ENCODE data around the gene FAM131B. TPM values are rescaled to one million over a fixed set of nuclear protein-coding genes. Genes with fewer than 3 reads are reported as not detected.

Gene FAM131B
- total and polyA plus RNA-seq, 11 donors, result 0.15 to 0.79 (median 0.40) TPM

DNA sequence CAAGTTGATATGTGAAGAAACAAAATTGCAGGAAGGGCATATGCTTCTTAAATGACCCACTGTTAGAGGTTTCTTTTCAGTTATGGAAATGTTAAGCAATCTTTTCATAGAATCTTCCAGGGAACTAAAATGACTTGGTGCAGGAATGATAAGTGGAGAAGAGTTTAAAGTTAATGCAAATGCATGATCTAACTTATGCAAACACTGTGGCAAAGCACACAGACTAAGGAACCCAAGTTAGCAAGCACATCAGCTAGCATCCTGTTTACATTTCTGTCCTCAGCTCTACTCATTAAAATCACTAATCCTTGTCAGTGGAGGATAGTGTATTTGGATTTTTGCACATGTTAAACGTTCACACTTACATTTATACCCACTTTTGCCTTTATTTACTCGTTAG is 37.3 kb downstream of the FAM131B start:
- ATAC-seq (no peak), DNase-seq (no peak)
- Histone ChIP-seq H3K27me3 (no peaks in the 10 kb centered on the region), H3K9me3 (no peaks in the 10 kb centered on the region), H3K4me3 (no peak overlapping the region), H3K4me1 (peaks cover 0 to 17% (median 0%) of the 10 kb centered on the region in 12 donors), H3K36me3 (no peaks in the 10 kb centered on the region), H3K27ac (no peak overlapping the region)
- TF ChIP-seq, protein P1, sequence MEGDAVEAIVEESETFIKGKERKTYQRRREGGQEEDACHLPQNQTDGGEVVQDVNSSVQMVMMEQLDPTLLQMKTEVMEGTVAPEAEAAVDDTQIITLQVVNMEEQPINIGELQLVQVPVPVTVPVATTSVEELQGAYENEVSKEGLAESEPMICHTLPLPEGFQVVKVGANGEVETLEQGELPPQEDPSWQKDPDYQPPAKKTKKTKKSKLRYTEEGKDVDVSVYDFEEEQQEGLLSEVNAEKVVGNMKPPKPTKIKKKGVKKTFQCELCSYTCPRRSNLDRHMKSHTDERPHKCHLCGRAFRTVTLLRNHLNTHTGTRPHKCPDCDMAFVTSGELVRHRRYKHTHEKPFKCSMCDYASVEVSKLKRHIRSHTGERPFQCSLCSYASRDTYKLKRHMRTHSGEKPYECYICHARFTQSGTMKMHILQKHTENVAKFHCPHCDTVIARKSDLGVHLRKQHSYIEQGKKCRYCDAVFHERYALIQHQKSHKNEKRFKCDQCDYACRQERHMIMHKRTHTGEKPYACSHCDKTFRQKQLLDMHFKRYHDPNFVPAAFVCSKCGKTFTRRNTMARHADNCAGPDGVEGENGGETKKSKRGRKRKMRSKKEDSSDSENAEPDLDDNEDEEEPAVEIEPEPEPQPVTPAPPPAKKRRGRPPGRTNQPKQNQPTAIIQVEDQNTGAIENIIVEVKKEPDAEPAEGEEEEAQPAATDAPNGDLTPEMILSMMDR (IDR thresholded peaks at IDR 0.05), result no peak
- TF ChIP-seq POLR2A (IDR thresholded peaks at IDR 0.05), result no peak
- intact Hi-C loops (cut with DNase I), result loop anchor here in 2 of 10 donors (10.0 kb wide), 2 partner anchors 90 to 610 kb away; no protein-coding TSS in a partner anchor
- 62 to 73% (median 66%) methylated on average over 2 of the region's 2 CpGs for WGBS, 4 donors

DNA sequence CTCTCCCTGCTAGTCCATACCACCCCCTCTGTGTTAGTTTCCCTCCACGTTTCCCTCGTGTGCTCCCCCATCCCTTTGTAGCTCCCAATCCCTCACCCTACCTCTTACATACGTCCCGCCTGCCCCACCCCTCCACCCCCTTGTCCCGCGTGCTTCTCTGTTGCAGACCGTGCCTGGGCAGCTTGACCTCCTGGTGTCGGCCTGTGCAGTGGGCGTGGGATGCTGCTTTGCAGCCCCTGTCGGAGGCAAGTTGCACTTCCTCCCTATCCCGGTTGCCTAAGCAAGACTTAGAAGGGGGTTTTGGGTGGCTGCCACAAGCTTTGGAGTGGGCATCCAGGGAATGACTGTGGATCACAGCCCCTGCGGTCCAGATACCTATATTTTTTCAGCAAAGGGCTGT is 38.9 kb downstream of the FAM131B start:
- TF ChIP-seq, protein P1 (IDR thresholded peaks at IDR 0.05), result no peak
- TF ChIP-seq POLR2A (IDR thresholded peaks at IDR 0.05), result no peak
- H3K27me3 ChIP-seq, result no peaks in the 10 kb centered on the region
- WGBS, 4 donors, result 60 to 77% (median 70%) methylated on average over 12 of the region's 12 CpGs
- no peaks in the 10 kb centered on the region for H3K36me3 ChIP-seq
- peak overlapping the region in 1 of 12 donors; percentile 44 for H3K27ac ChIP-seq
- no peaks in the 10 kb centered on the region for H3K9me3 ChIP-seq
- peaks cover 0 to 17% (median 0%) of the 10 kb centered on the region in 12 donors for H3K4me1 ChIP-seq
- intact Hi-C loops (cut with DNase I), result loop anchor here in 4 of 10 donors (5.0 to 10.0 kb wide), 5 partner anchors 34 to 609 kb away; partner anchors contain the start of gene ZYX (in 1 of the 4)
- no peak for DNase-seq
- no peak for ATAC-seq
- H3K4me3 ChIP-seq, result no peak overlapping the region

DNA sequence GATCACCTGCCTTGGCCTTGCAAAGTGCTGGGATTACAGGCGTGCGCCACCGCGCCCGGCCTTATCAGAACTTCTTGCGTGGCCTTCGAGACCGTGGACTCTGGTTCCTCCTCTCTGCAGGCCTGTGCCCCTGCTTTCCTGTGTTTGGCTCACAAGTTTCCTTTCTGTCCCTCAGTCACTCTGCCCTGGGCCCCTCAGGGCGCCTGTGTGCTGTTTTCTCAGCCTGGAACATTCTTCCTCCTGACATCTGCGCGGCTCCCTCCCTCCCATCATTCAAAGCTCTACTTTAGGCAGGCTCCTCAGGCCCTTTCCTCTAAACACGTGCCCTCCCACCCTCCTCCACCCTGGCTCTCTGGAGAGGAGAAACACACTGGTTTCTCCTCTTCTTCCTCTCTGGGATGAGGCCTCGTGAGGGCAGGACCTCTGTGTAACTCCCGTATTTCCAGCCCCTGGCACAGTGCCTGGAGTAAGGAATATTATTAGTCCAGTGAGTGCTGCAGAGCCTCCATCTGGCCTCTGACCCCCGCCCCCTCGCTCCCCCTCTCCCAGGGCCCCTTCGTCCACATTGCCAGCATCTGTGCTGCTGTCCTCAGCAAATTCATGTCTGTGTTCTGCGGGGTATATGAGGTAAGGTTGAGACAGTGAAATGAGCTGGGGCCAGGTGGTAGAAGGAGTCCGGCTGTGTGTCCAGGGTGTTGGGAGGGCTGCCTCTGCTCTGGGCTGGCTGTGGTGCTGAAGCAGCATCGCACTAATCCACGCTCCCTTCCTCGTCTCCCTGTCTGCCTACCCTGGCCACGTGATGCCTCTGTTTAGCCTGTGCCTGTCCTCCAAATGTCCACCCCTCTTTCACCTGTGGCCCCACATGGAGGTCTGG is 39.5 kb downstream of the FAM131B start:
- Histone ChIP-seq H3K27ac (peak overlapping the region in 5 of 12 donors; percentile 27 to 48 (median 44)), H3K9me3 (no peaks in the 10 kb centered on the region), H3K4me1 (peaks cover 0 to 17% (median 0%) of the 10 kb centered on the region in 12 donors), H3K27me3 (no peaks in the 10 kb centered on the region), H3K36me3 (no peaks in the 10 kb centered on the region), H3K4me3 (no peak overlapping the region)
- intact Hi-C loops (cut with DNase I), result loop anchor here in 4 of 10 donors (5.0 to 10.0 kb wide), 5 partner anchors 34 to 608 kb away; partner anchors contain the start of gene ZYX (in 1 of the 4)
- ATAC-seq (peak; percentile 42 to 60 (median 46)), DNase-seq (peak; percentile 56 to 74 (median 65))
- 63 to 75% (median 69%) methylated on average over 22 to 23 of the region's 23 CpGs for WGBS, 4 donors
- TF ChIP-seq POLR2A (IDR thresholded peaks at IDR 0.05), result no peak
- TF ChIP-seq, protein P1 (IDR thresholded peaks at IDR 0.05), result no peak

DNA sequence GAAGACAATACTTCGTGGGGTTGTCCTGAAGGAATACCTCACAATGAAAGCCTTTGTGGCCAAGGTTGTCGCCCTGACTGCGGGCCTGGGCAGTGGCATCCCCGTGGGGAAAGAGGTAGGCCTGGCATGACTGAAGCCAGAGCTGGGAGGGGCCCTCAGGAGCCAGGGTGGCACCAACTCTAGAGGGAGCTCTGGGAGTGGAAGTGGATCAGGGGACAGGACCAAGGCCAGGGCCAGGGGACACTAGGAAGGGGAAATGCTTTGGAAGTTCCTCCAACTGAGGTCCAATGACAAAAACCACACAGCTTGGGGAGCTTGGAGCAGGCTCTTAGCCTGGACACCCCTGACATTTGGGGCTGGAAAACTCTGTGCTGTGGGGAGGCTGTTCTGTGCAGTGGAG is 40.8 kb downstream of the FAM131B start:
- Histone ChIP-seq H3K4me1 (peaks cover 0 to 17% (median 0%) of the 10 kb centered on the region in 12 donors), H3K9me3 (no peaks in the 10 kb centered on the region), H3K36me3 (no peaks in the 10 kb centered on the region), H3K27me3 (no peaks in the 10 kb centered on the region), H3K4me3 (no peak overlapping the region), H3K27ac (peak overlapping the region in 1 of 12 donors; percentile 27)
- 83 to 92% (median 88%) methylated on average over 4 of the region's 4 CpGs for WGBS, 4 donors
- peak in 2 of 5 donors; percentile 24 to 41 for DNase-seq
- peak in 3 of 4 donors; percentile 32 to 53 (median 45) for ATAC-seq
- TF ChIP-seq, protein P1 (IDR thresholded peaks at IDR 0.05), result peak in 1 of 12 donors; percentile 18
- no peak for TF ChIP-seq POLR2A (IDR thresholded peaks at IDR 0.05)
- intact Hi-C loops (cut with DNase I), result loop anchor here in 4 of 10 donors (5.0 to 10.0 kb wide), 5 partner anchors 36 to 607 kb away; partner anchors contain the start of gene ZYX (in 1 of the 4)

Measured in heart left ventricle (tissue), 16 donors.